Pancreas (tissue), 10 donors: ENCODE measurements around the gene RAB3GAP1. TPM values are rescaled to one million over a fixed set of nuclear protein-coding genes. Genes with fewer than 3 reads are reported as not detected.

ENCODE experiments used
- ATAC-seq, 4 donors: fragments of 200-7000 bp; cut with Tn5 transposase; one replicate each; pipeline versions ENCODE4 v1.8.0 to v1.9.1; 2020; ENCODE audit warnings: mild to moderate bottlenecking in 4 of 4, moderate library complexity in 4 of 4
- DNase-seq, 6 donors: peaks; one replicate each; pipeline ENCODE4 v3.0.0-alpha.2; 2020
- FAIRE-seq: peaks from 2 replicates; lab custom pipeline; 2012; peaks lifted over from hg19 to GRCh38; lab: Jason Lieb, UNC
- H3K27ac ChIP-seq, 4 donors: fragments of 200-600 bp; sonication (generic); 1 replicate in 3 of 4; 2 replicates in 1 of 4; pipeline versions ENCODE4 v1.5.0 to v1.8.0; 2020
- H3K27me3 ChIP-seq, 4 donors: fragments of 200-600 bp; one replicate each; pipeline ENCODE4 v1.8.0; 2021
- H3K36me3 ChIP-seq, 3 donors: fragments of 200-600 bp; sonication (generic) in 1 of 3; one replicate each; pipeline versions ENCODE4 v1.5.0 to v1.8.0; 2020 to 2021
- H3K4me1 ChIP-seq, 3 donors: fragments of 200-600 bp; one replicate each; pipeline ENCODE4 v1.8.0; 2021
- H3K4me3 ChIP-seq, 4 donors: fragments of 200-600 bp; sonication (generic) in 2 of 4; one replicate each; pipeline versions ENCODE4 v1.5.0 to v1.8.0; 2020 to 2021
- H3K9me3 ChIP-seq, 4 donors: fragments of 200-600 bp; one replicate each; pipeline ENCODE4 v1.8.0; 2021
- WGBS, 2 donors: extraction: QIAGEN DNeasy Blood & Tissue Kit; methylation state at CpG; one replicate each; pipeline ENCODE4 v1.1.7; 2013; 5-methylcytosine and 5-hydroxymethylcytosine counted together
- intact Hi-C, 3 donors: fragments of 100-400 bp; cut with DNase I; formaldehyde crosslinking; loops; one replicate each; pipeline versions ENCODE4 v1.11.1 to v1.14.2; 2022
- polyA plus RNA-seq, 2 donors: library from polyadenylated mRNA; stranded (reverse); fragments of 200-250 nt; gene quantifications; one replicate each; pipeline ENCODE4 v1.2.3, GENCODE V29; 2013
- total RNA-seq, 6 donors: library from RNA; stranded (reverse); fragmentation: NEBNext Ultra II Directional in 4 of 6; extraction: Animal tissue kit (Norgen Biotek cat#: 25700) in 4 of 6; gene quantifications; one replicate each; pipeline versions ENCODE4 v1.2.1 to v1.2.4, GENCODE V29; 2021 to 2023
- TF ChIP-seq, protein P1 (sequence below), 4 donors: fragments of 200-600 bp; sonication (generic) in 3 of 4; IDR thresholded peaks; one replicate each; pipeline versions ENCODE4 v1.5.0 to v1.8.0; 2021; ENCODE audit warnings: antibody characterized with exemption in 4 of 4
- donor health status: healthy with polysubstance abuse.
- donor health status: DM: no; HTN: no; CAD: no; lungs with moderate emphysema.
- donor health status: DM: no; HTN: no; CAD: no.
- donor health status: control.
- donor health status: control.
- donor health status: Bipolar disorder and iron deficiency.
- donor health status: DM: yes; HTN: yes; CAD: no.
- donor health status: DM: no; HTN: no; CAD: no.
- donor health status: DM: no; HTN: no; CAD: no.
- donor health status: DM: yes; HTN: yes; CAD: no.

RAB3GAP1 gene
- total and polyA plus RNA-seq, 8 donors, result 10.3 to 25.5 (median 22.3) TPM

DNA sequence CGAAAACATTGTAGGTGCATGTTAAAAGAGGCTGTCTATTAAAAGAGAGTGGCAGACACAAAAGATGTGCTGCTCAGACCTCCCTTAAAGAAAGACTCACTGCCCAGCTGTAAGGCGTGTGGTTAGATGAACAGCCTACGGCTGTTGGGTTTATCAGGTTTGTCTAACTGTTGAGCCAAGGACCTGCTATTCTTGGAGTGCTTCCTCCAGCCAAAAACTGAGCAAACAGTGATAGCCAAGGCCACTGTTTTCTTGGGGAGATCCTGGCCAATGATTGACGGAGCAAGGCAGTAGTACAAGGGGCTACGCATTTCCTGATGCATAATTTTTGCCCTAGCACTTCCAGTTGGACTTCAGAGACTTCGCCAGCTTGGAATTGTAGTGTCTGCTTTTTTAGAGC is 1.4 kb upstream of the RAB3GAP1 start:
- DNase-seq (peak in 2 of 6 donors; percentile 26 to 46), FAIRE-seq (no peak), ATAC-seq (peak; percentile 24 to 63 (median 48))
- peak overlapping the region in 2 of 4 donors; percentile 31 to 34 for H3K27ac ChIP-seq
- peaks cover 0 to 32% (median 19%) of the 10 kb centered on the region in 3 donors for H3K4me1 ChIP-seq
- H3K27me3 ChIP-seq, result no peaks in the 10 kb centered on the region
- no peaks in the 10 kb centered on the region for H3K36me3 ChIP-seq
- 41 to 42% methylated on average over 6 of the region's 6 CpGs for WGBS, 2 donors
- H3K4me3 ChIP-seq, result no peak overlapping the region
- no peaks in the 10 kb centered on the region for H3K9me3 ChIP-seq
- TF ChIP-seq, protein P1, sequence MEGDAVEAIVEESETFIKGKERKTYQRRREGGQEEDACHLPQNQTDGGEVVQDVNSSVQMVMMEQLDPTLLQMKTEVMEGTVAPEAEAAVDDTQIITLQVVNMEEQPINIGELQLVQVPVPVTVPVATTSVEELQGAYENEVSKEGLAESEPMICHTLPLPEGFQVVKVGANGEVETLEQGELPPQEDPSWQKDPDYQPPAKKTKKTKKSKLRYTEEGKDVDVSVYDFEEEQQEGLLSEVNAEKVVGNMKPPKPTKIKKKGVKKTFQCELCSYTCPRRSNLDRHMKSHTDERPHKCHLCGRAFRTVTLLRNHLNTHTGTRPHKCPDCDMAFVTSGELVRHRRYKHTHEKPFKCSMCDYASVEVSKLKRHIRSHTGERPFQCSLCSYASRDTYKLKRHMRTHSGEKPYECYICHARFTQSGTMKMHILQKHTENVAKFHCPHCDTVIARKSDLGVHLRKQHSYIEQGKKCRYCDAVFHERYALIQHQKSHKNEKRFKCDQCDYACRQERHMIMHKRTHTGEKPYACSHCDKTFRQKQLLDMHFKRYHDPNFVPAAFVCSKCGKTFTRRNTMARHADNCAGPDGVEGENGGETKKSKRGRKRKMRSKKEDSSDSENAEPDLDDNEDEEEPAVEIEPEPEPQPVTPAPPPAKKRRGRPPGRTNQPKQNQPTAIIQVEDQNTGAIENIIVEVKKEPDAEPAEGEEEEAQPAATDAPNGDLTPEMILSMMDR (IDR thresholded peaks at IDR 0.05), result no peak
- intact Hi-C loops, result no loop called here

DNA sequence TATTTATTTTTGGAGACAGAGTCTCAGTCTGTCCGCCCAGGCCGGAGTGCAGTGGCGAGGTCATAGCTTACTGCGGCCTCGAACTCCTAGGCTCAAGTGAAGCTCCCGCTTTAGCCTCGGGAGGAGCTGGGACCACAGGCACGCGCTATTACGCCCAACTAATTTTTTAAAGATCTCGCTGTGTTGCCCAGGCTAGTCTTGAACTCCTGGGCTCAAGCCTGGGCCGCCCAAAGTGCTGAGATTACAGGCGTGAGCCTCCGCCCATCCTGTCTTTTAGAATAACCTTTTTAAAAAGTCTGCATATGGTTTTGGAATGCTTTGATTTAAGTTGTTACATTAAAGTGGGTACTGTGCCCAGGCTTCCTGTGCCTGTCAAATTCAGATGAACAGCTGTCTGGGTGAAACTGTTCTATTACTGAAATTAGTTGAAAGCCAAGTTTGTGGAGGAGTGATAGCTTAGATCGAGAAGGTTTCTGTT is 944 bp downstream of the RAB3GAP1 start:
- H3K9me3 ChIP-seq, result no peaks in the 10 kb centered on the region
- no peaks in the 10 kb centered on the region for H3K36me3 ChIP-seq
- peak overlapping the region; percentile 47 to 78 (median 56) for H3K4me3 ChIP-seq
- FAIRE-seq (no peak), DNase-seq (no peak), ATAC-seq (peak in 3 of 4 donors; percentile 6 to 28 (median 10))
- TF ChIP-seq, protein P1 (IDR thresholded peaks at IDR 0.05), result no peak
- intact Hi-C loops, result no loop called here
- no peaks in the 10 kb centered on the region for H3K27me3 ChIP-seq
- peaks cover 0 to 39% (median 28%) of the 10 kb centered on the region in 3 donors for H3K4me1 ChIP-seq
- H3K27ac ChIP-seq, result peak overlapping the region in 2 of 4 donors; percentile 94 to 97
- WGBS, 2 donors, result 4% methylated on average over 15 of the region's 15 CpGs

DNA sequence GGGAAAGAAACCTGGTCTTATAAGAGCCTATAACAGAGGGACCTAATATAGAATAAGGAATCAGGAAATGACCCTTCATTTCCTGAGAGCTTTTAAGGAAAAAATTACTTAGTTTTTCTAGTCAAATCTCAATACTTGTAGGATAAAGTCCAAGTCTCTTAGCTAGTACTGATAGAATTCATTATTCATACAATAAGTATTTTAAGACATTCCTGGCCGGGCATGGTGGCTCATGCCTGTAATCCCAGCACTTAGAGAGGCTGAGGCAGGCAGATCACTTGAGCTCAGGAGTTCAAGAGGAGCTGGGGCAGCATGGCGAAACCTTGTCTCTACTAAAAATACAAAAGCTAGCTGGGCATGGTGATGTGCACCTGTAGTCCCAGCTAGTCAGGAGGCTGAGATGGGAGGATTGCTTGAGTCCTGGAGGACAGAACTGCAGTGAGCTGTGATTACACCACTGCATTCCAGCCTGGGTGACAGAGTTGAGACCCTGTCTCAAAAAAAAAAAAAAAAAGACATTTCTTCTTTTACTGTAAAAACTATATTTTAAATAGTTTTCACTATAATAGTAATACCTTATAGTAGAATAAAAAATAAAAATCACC is 3.2 kb downstream of the RAB3GAP1 start:
- no peaks in the 10 kb centered on the region for H3K27me3 ChIP-seq
- FAIRE-seq (no peak), DNase-seq (no peak), ATAC-seq (no peak)
- no peak overlapping the region for H3K4me3 ChIP-seq
- peaks cover 0 to 37% (median 25%) of the 10 kb centered on the region in 3 donors for H3K4me1 ChIP-seq
- intact Hi-C loops, result no loop called here
- TF ChIP-seq, protein P1 (IDR thresholded peaks at IDR 0.05), result no peak
- H3K9me3 ChIP-seq, result no peaks in the 10 kb centered on the region
- peaks cover 0 to 1% (median 0%) of the 10 kb centered on the region in 3 donors for H3K36me3 ChIP-seq
- no peak overlapping the region for H3K27ac ChIP-seq
- WGBS, 2 donors, result 68 to 76% methylated on average over 2 of the region's 2 CpGs

DNA sequence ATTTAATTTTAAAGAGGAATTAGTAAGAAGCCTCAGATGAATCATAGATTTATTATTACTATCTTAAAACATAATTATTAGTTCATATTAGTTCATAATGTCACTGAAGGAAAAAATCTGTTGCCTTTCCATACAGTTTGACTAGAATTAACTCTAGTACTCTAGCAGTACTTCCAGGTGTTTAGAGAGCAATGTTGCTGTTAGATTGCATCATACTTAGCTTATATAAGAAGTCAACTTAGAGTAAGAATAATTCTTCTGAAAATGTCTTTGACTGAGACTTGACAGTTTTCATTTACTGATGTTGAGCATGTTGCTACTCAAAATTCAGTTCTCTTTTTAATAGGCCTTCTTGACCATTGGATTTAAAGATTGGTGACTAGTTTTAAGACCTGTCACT is 4.7 kb downstream of the RAB3GAP1 start:
- Histone ChIP-seq H3K27me3 (no peaks in the 10 kb centered on the region), H3K4me3 (no peak overlapping the region), H3K4me1 (peaks cover 0 to 28% (median 22%) of the 10 kb centered on the region in 3 donors), H3K36me3 (peaks cover 0 to 12% (median 4%) of the 10 kb centered on the region in 3 donors), H3K27ac (no peak overlapping the region), H3K9me3 (no peaks in the 10 kb centered on the region)
- no peak for FAIRE-seq
- intact Hi-C loops, result no loop called here
- ATAC-seq, result no peak
- DNase-seq, result no peak
- TF ChIP-seq, protein P1 (IDR thresholded peaks at IDR 0.05), result no peak

DNA sequence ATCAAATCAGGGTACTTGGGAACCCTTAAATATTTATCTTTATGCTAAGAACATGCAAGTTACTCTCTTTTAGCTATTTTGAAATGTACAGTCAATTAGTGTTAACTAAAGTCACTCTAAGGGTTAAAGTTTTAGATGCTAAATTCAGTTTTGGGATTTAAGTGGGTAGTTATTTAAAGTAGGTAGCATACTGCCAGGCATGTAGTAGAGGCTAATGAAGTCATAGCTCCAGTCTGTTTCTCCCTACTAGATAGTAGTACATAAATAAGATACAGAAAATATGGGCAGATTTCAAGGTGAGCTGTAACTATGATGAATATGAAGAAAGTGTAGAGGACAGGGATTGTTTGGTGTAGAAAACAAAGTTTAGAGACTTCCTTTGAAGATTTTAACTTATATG is 7.5 kb downstream of the RAB3GAP1 start:
- Histone ChIP-seq H3K9me3 (no peaks in the 10 kb centered on the region), H3K4me1 (peaks cover 0 to 16% (median 9%) of the 10 kb centered on the region in 3 donors), H3K4me3 (no peak overlapping the region), H3K27me3 (no peaks in the 10 kb centered on the region), H3K27ac (no peak overlapping the region), H3K36me3 (peaks cover 0 to 12% (median 4%) of the 10 kb centered on the region in 3 donors)
- FAIRE-seq (no peak), DNase-seq (no peak), ATAC-seq (no peak)
- TF ChIP-seq, protein P1 (IDR thresholded peaks at IDR 0.05), result no peak
- intact Hi-C loops, result no loop called here
